Activated T-cell treated with anti-CD3 and anti-CD28 coated beads, Interleukin-2, amount 50 U/mL, for 1 hour (primary cell): Measurements from ENCODE around the gene LSM12.
A peak's percentile ranks its signal among the peaks of the same experiment; 100 is the strongest.

ENCODE experiments used
- DNase-seq: peaks from one replicate; pipeline ENCODE4 v3.0.0-alpha.2; 2020

Gene LSM12

DNA sequence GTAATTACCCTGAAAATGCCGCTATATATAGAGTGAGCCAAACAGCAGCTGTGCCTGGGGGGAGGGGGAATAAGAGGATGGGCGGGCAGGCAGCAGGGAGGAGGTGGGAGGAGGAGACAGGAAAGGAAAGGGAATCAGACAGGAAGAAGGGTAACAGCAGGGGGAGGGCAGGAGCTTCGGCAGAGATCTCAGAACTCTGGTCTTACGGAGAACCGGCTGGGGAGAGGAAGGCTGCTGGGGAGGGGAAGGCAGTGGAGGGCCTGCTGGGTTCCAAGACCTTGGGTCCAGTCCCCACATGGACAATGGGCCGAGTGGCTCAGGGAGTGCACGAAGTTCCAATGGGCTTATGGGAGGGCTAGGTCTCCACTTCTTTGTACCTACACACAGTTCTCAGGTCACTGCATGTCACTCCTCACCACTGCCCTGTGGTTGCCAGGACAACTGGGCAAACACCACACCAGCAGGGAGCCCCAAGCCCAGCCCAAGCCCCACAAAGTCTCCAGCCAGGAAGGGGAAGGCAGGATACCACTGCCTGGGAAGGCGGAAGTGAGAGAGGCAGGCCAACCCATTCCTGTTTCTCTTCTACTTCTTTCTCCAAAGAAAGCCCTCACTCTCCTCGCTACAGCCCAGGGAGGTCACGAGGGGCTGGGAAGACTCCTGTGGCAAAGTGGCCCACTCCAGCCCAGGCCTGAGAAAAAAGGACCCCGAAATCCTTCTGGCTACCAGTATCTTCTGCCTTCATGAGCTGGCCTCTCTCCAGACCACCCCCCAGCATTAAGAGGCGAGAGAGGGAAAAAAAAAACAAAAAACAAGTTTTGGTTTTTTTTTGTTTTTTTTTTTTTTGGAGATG is 29.4 kb upstream of the LSM12 start:
- no peak for DNase-seq

DNA sequence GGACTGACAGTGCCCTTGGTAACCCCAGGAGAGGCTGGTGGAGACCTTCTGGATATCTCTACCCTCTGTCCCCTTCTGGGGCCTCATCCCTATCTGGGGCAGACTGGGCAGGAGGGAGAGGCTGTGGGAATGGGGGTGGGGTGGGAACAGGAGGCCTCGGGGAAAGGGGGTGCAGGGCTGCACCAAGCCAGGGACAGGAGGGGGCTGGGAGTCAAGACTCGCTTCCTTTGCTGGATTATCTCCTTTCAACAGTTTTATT is 28.8 kb upstream of the LSM12 start:
- no peak for DNase-seq

DNA sequence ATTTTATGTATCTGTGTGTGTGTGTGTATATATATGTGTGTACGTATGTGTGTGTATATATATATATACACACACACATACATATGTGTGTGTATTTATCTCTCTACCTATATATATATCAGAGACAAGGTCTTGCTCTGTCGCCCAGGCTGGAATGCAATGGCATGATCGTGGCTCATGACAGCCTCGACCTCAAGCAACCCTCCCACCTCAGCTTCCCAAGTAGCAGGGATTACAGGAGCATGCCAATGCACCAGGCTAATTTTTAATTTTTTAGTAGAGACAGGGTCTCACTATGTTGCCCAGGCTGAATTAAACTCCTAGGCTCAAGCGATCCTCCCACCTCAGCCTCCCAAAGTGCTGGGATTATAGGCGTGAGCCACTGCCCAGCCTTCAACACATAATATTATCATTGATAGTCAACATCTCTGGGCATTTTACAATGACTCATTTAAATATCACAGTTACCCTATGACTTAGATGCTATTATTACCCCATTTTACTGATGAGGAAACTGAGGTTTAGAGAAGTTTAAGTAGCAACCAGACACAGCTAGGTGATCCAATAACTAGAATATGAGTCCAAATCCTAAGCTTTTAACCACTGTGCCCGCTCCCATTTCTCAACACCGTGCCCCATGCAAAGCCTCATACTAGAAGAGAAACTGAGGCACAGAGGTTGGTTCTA is 28.4 kb upstream of the LSM12 start:
- no peak for DNase-seq

DNA sequence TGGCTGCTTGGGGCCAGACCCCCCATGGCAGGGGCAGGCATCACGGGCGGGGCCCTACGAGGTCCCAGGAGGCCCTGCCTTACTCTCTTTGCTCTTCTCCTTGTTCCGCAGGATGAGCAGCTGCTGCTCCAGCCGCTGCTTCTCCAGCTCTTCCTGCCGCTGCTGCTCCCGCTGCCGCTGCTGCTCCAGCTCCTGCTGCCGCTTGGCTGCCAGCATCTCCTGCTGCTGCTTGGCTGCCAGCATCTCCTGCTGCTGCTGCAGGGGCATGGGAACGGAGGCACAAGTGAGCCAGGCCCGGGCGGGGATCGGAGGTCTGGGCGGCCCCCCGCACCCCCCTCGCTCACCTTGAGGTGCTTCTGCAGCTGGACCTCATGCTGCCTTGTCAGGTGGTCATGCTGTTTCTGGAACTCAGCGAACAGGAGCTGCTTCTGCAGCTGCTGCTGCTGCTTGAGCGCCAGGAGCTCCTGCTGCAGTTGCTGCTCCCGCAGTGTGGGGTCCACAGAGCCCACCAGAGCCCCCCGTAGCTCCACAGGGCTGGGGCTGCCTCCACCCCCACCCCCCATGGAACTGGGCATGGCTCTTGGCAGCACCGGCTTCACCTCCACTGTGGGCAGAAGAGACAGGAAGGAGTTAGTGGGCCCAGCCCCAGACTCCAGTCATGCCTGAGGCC is 26.9 kb upstream of the LSM12 start:
- DNase-seq = no peak

DNA sequence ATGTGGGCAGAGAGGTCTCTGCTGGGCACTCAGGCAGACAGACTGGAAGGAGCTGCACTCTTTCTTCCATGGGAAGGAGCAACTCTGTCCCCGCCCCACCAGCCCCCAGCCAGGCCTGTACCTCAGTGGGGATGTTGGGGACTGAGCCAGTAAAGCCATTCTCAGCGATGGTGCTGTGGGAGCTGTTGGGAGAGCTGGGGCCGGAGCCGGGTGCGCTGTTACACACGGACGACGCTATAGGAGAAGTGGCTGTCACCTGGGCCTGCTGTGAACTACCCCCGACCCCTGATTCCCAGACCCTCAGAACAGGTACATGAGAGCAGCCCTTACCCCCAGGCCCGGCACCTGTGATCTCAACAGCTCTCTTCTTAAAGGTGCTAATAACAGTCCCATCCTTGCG is 25.6 kb upstream of the LSM12 start:
- no peak for DNase-seq

- no peak for DNase-seq
Observed at GRCh38 chr17:44091200-44091997, 24.9 kb upstream of the LSM12 start.

- no peak for DNase-seq
Observed at GRCh38 chr17:44088254-44088653, 21.8 kb upstream of the LSM12 start.

GRCh38 chr17:44087319-44087718 is 20.8 kb upstream of the LSM12 start:
- DNase-seq = no peak

GRCh38 chr17:44086364-44087311 is 20.2 kb upstream of the LSM12 start:
- DNase-seq = peak; percentile 43

- no peak for DNase-seq
Observed at GRCh38 chr17:44085908-44086307, 19.4 kb upstream of the LSM12 start.

- DNase-seq = no peak
Observed at GRCh38 chr17:44084921-44085320, 18.4 kb upstream of the LSM12 start.

DNA sequence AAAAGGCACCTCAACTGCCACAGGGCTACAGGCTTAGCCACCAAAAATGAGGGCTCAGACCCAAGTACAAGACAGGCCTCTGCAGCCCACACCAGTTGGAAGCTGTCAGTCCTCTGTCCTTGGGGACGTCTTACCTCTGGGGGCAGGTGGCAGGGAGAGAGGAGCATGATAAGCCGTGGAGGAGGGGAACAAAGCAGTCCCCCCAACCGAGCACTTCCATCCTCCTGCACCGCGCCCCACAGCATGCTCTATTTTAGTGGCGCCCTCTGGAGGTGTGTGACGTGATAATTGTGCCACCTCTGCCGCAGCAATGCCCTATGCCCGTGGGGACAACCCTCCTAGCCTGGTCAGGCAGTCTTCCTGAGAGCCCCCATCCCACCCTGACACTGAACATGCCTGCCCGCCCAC is 17.7 kb upstream of the LSM12 start:
- DNase-seq = peak; percentile 32

GRCh38 chr17:44083250-44083849 is 16.9 kb upstream of the LSM12 start:
- DNase-seq = no peak

DNA sequence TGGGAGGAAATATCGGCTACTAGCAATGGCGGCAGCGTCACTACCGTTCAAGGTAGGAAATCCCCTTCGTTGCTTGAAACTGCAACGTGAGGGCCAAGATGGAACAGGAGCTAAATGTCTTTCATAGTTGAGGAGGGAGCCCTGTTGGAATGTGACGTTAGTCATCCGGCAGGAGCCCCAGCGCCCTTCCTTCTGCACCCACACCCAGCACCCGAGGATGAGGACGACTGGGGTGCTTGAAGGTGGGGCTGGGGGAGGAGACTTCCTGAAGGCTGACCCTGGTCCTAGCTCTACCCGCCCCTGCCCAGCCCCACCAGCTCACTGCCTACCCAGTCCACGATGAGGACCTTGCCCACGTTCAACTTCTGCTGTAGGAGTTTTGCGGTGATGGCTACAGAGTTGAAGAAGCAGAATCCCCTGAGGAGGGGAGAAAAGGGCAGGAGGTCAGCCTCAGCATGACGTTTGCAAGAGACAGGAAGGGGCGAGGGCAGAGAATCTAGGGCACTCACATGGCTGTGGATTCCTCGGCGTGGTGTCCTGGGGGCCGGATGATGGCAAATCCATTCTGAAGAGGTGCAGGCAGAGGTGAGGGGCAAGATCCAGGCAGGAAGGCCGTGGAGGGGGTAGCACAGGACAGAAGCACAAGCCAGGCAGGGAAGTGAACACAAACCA is 15.9 kb upstream of the LSM12 start:
- DNase-seq = no peak

GRCh38 chr17:44081681-44082080 is 15.2 kb upstream of the LSM12 start:
- no peak for DNase-seq

DNA sequence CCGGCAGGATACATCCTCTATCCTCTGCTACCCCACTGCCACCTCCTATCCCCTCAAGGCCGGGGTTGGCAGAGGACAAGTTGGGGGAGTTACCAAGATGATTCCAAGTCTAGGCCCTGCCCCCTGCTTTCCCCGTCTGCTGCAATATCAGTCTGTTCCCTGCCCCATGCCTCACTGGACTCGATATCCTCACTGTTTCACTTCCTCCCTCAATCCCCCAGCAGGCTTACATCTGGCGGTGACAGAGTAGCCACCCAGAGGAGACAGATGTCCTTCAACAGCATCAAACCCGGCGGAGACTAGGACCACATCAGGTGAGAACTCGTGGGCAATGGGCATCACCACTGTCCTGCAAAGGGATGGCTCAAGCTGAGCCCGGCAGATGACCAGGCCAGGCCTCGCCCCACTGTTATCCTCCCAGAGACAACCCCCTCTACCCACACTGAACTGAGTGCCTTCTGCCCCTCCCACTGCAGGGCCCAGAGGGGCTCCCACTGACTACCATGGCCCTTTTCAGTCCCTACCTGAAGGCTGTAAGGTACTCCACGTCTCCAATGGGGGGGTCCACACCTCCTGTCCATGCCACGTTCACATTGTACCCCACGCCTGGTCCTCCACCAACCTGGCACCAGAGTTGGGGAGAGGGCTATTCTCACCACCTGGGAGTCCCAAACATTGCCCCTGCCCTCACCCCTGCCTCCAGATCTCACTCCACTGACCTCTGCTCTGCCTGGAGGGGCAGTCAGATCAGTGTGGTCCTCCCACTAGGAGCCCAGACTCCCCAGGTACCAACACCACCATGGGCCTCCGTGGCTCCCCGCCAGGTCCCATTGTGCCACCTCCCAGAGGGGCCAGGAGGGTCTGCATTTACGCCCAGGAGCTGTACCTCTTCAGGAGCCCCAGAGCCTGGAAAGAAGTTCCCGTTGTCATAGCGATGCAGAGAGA is 13.7 kb upstream of the LSM12 start:
- DNase-seq = no peak

GRCh38 chr17:44078412-44078811 is 11.9 kb upstream of the LSM12 start:
- no peak for DNase-seq

- no peak for DNase-seq
Observed at GRCh38 chr17:44077595-44077909, 11.1 kb upstream of the LSM12 start.

DNA sequence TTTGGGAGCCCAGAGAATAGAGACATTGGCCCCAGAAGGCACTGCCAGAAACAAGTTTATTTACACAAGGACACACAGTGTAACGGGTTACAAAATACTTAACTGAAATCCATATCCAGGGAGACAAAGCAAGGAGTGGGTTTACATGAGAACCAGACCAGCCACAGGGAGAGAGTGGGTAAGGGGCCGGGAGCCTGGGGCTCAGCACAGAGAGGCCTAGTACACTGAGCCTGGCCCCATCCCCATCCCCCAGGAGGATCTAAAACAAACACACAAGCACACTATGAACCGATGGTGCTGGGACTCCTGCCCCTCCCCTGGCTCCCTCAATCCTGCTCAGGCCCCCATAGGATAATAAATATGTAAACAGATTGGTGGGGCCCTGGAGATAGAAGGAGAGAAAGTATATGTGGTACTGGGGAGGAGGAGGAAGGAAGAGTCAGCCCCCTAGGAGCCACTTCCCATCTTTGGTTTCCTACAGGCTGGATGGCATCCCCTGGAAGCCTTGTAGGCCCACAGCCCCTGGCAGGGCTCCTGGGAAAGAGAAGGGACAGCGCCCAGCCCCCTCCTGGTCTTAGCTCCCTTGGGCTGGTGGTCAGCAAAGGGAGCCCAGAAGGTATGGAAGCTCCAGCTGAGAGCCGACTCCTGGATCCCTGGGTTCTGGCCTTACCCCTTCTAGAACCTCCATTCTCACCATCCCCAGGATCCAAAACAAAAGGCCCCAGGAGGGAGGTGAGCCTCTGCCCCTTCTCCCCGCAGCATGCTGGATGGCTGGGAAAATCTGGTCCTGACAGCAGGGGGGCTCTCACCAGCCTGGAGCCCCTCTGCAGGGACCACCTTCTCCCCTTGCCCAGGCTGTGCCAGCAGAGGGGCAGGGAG is 10.5 kb upstream of the LSM12 start:
- no peak for DNase-seq
